Sigmoid colon (tissue), 4 donors: ENCODE measurements around the gene ARHGEF10L.

Experiments used
- EP300 ChIP-seq, 4 donors: sonication (generic); formaldehyde crosslinking; IDR thresholded peaks; one replicate each; pipeline ENCODE4 v1.6.1; 2017; ENCODE audit warnings: antibody characterized with exemption in 4 of 4
- POLR2A ChIP-seq, 2 donors: fragments of 450-650 bp; IDR thresholded peaks; one replicate each; pipeline ENCODE4 v1.6.1; 2016; ENCODE audit warnings: antibody characterized with exemption in 2 of 2, mild to moderate bottlenecking in 2 of 2, moderate library complexity in 2 of 2
- POLR2AphosphoS5 ChIP-seq, 4 donors: sonication (generic); formaldehyde crosslinking; IDR thresholded peaks; one replicate each; pipeline ENCODE4 v1.6.1; 2017; ENCODE audit warnings: antibody characterized with exemption in 4 of 4
- TF ChIP-seq, protein P1 (sequence below), 4 experiments: fragments of 450-650 bp in 3 of 4; fragments of 200-600 bp in 1 of 4; IDR thresholded peaks; one replicate each; pipeline ENCODE4 v1.5.1; 2016 to 2019; ENCODE audit warnings: antibody characterized with exemption in 4 of 4, mild to moderate bottlenecking in 3 of 4, moderate library complexity in 2 of 4

GRCh38 chr1:17582124-17582774 lies 42.8 kb downstream of the ARHGEF10L start:
- TF ChIP-seq, protein P1, sequence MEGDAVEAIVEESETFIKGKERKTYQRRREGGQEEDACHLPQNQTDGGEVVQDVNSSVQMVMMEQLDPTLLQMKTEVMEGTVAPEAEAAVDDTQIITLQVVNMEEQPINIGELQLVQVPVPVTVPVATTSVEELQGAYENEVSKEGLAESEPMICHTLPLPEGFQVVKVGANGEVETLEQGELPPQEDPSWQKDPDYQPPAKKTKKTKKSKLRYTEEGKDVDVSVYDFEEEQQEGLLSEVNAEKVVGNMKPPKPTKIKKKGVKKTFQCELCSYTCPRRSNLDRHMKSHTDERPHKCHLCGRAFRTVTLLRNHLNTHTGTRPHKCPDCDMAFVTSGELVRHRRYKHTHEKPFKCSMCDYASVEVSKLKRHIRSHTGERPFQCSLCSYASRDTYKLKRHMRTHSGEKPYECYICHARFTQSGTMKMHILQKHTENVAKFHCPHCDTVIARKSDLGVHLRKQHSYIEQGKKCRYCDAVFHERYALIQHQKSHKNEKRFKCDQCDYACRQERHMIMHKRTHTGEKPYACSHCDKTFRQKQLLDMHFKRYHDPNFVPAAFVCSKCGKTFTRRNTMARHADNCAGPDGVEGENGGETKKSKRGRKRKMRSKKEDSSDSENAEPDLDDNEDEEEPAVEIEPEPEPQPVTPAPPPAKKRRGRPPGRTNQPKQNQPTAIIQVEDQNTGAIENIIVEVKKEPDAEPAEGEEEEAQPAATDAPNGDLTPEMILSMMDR (IDR thresholded peaks at IDR 0.05), result no peak
- no peak for TF ChIP-seq POLR2A (IDR thresholded peaks at IDR 0.05)
- TF ChIP-seq POLR2AphosphoS5 (IDR thresholded peaks at IDR 0.05), result no peak
- TF ChIP-seq EP300 (IDR thresholded peaks at IDR 0.05), result no peak
